GM21528 (cell line): ENCODE results near the gene POLG.
A peak's percentile ranks its signal among the peaks of the same experiment; 100 is the strongest.

ENCODE experiments used
- ATAC-seq: cut with Tn5 transposase; IDR thresholded peaks from one replicate; pipeline ENCODE4 v1.9.1; 2021; ENCODE audit warnings: mild to moderate bottlenecking, moderate library complexity; ENCODE audit not compliant: unreplicated experiment, low FRiP score

The POLG gene

GRCh38 chr15:89358755-89359439 is 24.3 kb upstream of the POLG start:
- ATAC-seq: peak; percentile 92

DNA sequence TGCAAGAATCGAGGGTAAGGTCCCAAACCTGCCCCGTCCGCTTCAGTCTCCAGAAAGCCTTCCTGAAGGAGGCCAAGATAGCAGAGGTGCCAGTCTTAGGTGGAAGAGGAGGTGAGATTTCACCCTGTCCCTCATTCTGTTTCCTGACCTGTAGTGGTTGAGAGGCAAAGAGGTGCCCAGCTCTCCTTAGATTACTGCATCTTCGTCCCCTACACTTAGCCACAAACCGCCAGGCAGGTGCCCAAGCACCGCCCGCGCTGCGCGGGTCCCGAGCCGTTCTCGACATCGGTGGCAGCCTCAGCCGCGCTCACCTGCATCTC is 23.8 kb upstream of the POLG start:
- ATAC-seq: no peak

GRCh38 chr15:89356634-89357298 is 22.1 kb upstream of the POLG start:
- no peak for ATAC-seq

- no peak for ATAC-seq
Observed at GRCh38 chr15:89353991-89354390, 19.4 kb upstream of the POLG start.

- no peak for ATAC-seq
Observed at GRCh38 chr15:89352476-89352875, 17.9 kb upstream of the POLG start.

GRCh38 chr15:89349206-89349558 is 14.6 kb upstream of the POLG start:
- ATAC-seq: no peak

DNA sequence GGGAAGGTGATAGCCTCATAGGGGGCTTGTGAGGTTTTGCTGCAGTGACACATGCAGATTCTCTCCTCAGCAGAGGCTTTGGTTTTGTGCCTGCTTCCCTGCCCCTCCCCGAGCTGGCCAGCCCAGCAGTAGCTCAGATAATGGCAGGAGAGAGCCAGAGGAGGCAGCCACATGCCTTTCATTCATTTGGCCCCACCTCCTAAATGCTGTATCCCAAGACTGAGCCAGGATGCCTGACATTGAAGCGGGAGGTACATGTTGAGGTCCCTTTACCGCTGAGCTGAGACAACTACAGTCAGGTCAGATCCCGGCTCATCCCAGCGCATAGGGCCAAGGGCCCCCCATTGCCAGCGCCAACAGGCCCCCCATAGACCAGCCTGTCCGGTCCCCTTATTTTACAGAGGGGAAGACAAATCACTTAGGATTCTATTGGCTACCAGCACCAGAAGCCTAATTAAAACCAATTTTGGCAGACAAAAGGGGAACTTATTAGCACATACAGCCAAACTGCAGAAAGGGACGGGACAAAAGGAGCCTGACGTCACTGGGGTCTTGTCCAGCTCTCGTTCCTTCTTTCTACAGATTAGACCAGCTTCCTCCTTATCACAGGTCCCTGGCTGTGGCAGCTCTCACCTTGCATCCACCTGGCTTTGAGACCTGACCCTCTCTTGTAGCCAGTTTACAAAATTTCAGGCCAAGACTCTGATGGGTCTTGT is 12.1 kb upstream of the POLG start:
- no peak for ATAC-seq

DNA sequence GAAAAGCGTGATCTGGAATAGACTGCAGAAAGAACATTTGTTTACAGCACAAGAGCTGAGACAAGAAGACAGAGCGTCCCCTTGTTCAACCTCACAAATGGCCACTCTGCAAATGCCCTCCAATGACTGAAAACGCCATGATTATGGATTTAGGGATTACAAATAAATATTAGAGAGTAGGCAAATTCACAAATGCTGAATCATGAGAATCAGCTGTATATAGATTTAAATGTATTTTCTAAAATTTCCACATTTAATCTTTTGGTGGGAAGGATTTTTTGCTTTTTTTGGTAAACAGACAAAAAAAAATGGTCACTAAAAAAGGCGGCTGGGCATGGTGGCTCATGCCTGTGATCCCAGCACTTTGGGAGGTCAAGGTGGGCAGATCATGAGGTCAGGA is 10.6 kb upstream of the POLG start:
- no peak for ATAC-seq

- no peak for ATAC-seq
Observed at GRCh38 chr15:89342840-89343239, 8.2 kb upstream of the POLG start.

DNA sequence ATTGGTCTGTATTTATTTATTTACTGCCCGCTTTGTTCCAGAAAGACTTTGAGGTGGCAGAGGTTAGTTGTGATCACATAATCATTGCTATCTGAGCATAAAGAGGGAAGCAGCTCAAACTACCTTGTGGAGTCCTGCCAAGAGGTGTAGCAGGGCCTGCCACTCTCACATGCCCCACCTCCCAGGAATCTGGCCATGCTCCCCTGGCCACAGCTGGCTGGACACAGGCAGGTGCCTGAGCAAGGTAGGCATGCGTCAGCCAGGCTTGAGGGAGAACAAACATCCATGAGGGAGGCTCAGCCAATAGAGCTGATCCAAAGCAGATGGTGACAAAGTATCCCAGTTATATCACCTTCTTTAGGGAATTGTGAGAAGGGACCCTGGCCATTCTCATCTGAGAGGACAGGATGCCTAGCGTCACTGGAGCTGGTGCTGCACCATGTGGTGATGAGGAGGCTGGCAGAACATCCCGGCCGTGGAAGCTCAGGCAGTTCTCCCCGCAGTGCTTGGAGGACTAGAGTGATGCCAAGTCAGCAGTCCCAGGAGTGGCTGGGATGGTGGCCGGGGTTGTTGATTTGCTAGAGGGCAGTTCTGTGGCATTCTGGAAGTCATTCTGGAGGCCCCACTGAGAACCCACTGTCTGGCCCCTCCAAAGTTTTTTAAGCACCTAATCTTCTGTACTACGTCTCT is 6.8 kb upstream of the POLG start:
- ATAC-seq: no peak

DNA sequence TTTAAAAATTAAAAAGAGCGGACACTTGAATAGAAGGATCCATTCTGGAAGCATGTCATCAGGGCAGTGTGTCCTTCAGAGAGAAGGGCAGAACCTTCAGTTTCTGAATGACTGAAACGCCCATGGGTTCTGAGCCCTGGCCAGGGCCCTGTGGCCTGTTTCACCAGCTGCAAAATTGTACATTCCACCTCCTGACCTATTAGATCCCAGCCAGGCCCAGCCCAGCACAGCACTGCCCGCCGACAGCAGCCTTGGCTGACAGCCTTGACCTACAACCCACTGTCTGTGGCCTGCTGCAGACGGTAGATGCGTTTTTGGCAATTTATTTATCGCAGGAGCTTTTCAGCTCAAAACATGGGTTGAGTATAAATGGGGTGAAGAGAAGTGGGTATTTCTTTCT is 5.9 kb upstream of the POLG start:
- ATAC-seq: no peak

GRCh38 chr15:89338036-89338435 is 3.4 kb upstream of the POLG start:
- ATAC-seq: no peak

GRCh38 chr15:89335298-89336041 is 846 bp upstream of the POLG start:
- peak; percentile 34 for ATAC-seq

DNA sequence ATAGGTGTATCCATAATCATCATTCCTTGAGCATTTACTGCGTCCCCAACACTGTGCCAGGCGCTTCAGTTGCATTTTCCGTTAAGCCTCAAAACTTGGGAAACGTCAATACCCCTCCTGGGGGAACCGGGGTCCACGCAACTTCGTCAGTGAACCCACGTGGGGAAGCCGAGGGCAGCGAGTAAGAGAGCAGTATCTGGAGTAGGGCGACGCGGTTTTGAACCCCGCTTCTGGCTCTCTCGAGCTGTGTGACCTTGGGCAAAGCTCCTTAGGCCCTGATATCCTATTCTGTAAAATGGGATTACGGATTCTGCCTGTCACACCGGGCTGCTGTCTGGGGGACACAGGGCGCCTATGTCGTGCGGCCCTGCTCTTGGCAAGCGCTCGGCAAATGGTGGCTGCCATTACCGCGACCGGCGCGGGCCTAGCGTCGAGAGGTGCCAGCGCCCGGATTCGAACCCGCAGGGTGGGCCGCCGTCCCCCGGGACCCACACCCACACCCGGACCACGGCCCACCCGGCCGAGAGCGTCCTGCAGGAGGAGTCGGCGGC is 590 bp downstream of the POLG start:
- peak; percentile 21 for ATAC-seq

DNA sequence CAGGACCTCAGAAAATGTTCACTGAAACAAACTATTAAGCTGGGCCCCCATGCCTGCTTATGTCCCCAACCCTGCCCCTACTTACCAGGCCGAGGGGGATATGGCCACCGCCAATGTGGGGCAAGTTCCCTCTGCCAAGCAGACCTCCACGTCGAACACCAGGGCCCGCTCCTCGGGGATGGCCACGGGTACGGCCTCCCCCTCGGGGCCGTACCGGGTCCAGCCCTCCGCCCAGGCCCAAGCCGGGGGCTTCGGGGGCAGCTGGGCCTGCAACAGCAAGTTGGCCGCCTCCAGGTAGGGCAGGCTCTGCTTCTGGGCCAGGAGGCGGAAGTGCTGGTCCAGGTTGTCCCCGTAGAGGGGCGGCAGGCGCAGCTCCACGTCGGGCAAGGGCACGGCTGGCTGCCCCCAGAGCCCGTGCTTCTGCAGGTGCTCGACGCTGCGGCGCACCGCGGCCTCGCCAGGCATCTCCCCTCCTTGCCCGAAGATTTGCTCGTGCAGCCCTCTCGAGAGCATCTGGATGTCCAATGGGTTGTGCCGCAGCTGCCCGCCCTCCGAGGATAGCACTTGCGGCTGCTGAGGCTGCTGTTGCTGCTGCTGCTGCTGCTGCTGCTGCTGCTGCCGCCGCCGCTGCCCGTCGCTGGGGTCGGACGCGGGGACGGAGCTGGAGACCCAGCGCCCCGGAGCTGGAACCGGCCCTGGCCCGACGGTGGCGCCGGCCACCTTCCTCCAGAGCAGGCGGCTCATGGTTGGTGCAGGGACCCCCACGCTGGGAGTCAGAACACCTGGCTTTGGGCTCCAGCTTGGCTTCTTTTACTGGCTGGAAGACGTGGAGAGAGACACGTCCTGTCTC is 1.4 kb downstream of the POLG start:
- ATAC-seq: no peak

DNA sequence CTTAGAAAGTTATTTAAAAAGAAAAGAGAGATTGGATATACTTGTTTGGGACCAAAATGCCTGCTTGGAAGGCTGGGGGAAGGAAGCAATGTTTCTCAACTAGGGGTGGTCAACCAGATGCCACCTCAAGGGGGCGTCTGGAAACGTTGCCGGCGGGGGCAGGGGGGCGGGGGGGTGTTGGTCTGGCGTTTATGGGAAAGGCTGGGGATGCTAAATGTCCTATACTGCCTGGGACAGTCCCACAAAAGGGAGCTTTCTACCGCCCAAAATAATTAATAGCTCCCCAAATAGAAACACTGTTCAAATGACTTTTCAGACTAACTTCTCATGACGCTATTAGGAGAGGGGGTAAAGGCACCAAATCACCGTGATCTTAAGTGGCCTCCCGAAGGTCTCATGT is 2.2 kb downstream of the POLG start:
- no peak for ATAC-seq

GRCh38 chr15:89330881-89331595 is 3.6 kb downstream of the POLG start:
- ATAC-seq: no peak

DNA sequence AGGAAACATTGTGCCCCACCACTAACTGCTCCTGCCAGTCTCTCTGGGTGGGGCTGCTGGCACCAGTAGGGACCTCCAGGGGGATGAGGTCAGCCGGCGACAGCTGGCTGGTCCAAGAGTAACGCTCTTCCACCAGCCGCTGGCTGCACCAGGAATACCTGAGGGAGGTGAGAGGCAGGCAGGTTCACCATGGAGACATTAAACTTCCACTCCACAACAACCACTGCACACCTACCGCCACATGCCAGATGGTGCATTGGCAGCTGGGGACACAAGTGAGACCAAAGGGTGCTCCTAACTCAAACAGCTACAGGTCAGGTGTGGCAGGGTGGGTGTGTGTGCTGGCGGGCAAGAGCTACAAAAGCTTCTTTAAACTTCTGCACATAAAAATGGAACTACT is 4.5 kb downstream of the POLG start:
- ATAC-seq: no peak
